TTC549 (cell line): ENCODE data around the gene C3orf38.
"Not testable (repeated sequence)": the region's sequence is repeated elsewhere in the genome, so short reads cannot be mapped to it uniquely, and the experiment has no call there.

ENCODE experiments used
- FAIRE-seq: peaks from 2 replicates; lab custom pipeline; 2012; peaks lifted over from hg19 to GRCh38; lab: Jason Lieb, UNC

Gene C3orf38

DNA sequence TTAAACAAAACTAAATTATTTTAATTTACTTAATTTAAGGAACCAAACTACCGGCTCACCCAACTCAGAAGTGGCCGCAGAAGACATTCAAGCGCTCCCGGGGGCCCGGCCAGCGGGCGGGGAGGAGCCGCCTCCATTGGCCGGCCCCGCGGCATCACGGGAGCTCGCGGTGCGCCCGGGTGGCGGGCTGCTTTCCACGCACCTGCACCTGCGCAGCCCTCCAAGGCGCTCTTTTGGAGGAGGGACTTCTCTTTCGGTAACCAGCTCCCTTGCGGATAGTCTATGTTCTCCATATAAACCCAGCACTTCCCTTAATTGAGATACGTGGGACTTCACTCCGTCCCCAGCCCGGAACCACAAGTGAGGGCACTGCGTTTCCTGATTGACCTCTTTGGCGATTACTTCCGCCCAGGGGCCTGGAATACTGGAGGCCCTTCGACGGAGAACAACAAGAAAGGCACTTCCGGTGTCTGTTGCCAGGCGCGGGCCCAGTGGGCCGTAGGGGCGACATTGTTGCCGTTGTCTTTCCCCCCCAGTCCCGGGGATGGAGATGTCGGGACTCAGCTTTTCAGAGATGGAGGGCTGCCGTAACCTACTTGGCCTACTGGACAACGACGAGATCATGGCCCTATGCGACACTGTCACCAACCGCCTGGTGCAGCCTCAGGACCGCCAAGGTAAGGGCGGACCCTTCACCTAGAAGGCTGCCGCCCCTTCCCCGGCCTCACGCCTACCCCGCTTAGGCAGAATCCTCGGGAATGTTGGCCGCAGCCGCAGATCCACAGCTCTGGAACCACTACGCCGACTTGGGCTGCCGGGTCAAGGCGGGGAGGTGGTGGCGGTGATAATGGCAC, at the start of gene C3orf38:
Gene C3orf38 (plus strand): TSS at position 451 of the 854 bp plus-strand sequence. CDS start 94 bp downstream, at position 545.
- no peak for FAIRE-seq

DNA sequence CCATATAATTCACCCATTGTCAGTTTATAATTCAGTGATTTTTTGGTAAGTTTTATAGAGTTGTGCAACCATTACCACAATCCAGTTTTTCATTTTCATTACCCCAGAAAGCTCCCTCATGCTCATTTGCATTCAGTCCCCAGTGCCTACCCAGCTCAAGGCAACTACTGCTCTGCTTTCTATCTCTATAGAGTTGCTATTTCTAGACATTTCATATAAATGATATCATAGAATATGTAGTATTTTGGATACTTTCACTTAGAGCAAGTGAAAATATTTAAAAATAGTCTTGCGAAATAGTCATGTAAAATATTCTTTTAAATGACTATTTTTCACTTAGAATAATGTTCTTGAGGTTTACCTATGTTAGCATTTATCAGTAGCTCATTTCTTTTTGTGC, 48.6 kb upstream of the C3orf38 start:
- FAIRE-seq, result no peak

DNA sequence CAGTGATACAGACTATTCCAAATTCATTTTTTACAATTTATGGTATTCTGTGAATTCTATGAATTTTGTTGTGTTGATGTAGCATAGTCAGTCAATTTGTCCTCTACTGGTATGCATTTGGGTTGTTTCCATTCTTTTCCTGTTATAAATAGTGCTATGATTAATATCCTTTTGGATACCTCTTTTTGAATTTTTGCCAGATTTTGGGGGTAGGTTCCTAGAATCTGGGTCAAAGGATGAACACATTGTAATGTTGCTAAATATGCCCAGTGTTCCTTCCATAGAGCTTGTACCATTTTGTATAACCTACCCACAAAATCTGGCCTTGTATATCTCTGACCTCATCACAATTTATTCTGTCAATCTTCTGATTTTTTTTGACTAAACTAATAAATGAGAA, 44.4 kb upstream of the C3orf38 start:
- no peak for FAIRE-seq

DNA sequence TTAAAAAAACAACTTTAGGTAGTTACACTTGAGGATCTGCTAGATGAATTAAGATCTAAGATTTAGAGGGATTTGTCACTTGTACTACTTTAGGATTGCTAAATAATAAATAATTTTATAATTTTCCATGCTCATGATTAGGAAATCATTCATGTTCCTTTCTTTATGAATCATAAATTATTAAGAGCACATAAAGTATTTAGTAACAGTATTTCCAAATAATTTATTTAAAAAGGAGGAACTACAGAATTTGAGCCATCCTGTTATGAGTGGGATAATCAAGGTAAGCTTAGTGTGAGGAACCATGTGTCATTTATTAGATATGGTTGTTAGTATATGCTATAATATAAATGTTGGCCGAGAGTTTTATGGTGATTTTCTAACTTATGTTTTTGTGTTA, 37.5 kb upstream of the C3orf38 start:
- FAIRE-seq, result no peak

DNA sequence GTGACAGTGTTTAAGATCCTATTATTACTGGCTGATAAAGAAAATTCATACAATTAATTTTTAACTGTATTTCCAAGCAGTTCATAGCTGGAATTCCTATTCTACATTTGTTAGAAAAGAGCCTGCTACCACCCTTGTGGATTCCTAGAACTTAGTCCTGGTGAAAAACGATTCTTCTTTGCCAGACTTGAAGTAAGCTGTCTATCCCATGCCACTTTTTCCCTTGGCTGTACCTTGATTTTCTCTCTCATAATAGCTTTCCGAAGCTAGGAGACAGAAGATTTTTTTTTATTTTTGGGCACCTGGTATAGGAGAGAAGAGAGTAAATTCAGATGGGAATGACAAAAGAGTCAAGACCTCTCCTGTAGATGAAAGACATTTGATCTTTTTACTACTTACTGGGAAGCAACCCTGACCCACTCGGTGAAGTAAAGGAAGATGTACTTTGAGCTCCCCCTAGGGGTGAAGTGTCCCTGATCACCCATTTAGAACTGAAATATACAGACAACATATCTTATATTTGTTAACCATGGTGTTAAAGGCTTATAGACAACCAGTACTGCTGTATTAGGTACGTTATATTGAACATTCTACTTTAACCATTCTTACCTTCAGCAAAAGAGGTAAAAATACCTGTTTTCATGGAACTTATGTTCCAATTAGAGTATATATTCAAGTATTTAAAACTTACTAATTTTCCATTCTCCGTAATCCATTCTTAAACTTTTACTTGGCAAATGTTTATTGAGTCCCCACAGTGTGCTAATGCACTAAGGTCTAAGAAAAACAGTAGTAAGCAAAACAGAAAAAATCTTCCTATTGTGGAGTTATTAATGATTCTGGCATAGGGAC, 36.2 kb upstream of the C3orf38 start:
- peak; percentile 93 for FAIRE-seq

DNA sequence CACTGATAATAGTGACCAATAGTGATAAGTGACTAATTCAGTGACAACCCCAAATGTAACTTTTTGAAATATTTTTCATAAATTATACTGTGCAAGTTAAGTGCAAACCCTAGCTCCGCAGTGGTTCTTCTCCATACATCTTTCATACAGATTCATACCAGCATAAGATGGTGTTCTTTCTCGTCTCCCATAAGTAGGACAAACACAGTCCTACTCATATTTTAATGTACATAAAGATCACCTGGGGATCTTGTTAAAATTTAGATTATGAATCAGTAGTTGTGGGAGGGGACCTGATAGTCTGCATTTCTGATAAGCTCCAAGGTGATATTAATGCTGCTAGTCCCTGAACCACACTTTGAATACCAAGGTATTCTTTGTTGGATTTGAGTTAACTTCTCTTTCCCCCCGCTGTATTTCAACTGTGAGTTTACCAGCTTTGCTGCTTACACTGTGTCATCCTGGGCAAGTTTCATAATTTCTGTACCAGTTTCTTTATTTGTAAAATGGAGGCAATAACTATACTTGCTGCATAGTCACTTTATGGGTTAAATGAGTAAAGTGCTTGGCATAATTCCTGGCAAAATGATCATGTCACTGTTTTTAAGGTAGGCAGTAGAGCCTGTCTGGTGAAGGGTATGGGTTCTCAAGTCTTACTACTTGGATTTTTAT, 34.7 kb upstream of the C3orf38 start:
- no peak for FAIRE-seq

DNA sequence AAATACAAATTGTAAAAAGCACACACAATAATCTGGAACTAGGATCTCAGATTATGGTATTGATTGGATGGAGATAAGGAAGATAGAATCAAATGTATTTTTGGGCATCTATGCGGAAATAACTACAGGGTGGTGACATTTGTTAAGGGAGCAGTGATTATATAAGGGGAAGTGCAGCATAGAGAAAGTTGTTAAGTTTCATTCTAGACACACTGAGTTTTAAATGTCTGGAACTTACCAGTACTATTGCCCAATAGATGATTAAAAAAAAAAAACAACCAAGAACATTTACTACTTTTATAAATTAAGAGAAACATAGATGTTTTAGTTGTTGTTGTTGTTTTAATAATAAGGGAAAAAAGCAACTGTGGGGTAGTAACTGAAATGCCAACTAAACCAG, 32.1 kb upstream of the C3orf38 start:
- no peak for FAIRE-seq

DNA sequence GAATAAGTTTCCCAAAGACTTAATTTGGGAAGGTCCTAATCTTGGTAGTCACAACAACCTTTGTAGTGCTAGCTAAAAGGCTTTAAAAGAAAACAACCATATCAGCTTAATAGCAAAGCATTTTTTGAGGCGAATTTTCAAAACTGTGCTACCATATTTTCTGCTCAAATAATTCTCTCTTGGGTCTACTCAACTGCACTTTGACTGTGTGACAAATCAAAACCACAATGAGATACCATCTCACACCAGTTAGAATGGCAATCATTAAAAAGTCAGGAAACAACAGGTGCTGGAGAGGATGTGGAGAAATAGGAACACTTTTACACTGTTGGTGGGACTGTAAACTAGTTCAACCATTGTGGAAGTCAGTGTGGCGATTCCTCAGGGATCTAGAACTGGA, 31.2 kb upstream of the C3orf38 start:
- FAIRE-seq, result not testable (repeated sequence)

DNA sequence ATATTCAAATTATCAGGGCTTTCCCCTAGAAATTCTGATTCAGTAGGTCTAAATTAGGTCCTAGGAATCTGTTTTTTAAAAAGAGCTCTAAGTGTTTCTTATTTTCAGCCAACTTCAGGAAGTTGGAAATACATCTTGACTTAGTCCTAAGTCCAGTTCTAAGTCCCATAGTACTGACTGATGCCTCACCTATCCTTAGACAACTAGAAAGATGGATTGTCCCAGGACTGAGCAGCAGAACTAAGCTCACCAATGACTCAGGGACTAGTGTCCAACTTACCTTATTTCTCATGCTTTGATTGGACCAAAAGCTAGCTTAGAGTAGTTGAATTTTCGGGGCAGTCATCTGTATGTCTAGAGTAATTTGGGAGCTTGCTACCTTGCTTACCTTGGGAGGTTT, 26.2 kb upstream of the C3orf38 start:
- no peak for FAIRE-seq

DNA sequence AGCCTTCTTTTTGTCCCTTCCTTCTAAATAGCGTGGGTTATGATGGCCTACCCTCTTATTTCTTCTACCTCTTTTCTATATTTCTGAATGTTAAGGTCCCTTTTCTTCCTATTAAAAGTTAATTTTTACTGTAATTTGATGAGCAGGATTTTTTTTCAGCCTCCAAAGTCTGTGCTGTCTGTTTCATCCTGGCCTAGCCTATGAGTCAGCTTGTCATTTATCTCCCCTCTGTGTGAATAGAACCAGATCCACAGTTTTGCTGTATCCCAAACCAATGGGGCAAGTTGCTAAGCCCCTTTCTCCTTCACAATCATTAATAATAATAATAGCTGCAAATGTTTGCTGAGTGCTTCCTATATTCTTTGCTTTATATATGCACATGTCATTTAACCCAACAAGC, 18.1 kb upstream of the C3orf38 start:
- no peak for FAIRE-seq

DNA sequence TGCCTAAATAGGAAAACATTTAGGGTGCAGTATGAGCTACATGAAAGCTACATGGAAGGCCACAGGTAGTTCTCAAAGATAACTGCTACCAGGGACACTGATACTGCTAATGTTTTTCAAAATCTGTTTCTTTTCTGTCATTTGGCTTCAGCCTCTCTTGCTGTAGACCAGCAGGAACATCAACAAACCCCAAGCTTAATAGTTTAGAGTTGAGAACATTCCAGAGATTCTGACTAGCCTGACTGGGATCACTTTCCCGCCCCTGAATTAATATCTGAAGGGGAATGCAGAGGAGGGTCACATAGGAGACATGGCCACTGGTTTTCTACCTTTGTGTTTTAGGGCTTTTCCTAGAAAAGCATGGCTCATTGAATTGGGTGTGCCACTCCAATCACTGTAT, 16.9 kb upstream of the C3orf38 start:
- no peak for FAIRE-seq

DNA sequence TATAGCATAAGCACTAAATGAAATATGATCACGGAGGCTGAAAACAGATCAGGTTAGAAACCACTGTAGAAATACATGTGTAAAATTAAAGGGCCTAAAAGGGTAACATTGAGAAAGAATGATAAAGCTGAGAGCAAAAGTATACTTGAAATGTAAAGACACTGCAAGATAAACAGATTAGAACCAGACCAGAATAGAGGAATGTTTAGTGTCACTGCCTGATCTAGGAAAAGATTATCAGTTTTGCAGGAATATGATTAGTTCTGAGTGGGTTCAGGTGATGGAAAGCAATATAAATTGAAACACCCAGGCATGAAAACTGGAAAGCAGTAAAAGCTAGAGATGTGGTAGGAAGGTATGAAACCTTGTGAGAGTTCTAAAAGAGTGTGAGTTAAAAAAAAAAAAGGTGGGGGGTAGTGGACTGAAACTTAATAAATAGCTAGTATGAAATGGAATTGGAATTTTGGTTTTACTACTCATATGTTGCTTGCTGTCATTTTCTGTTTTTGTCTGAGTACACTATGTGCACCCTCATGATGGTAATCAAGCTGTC, 16.0 kb upstream of the C3orf38 start:
- FAIRE-seq, result no peak

DNA sequence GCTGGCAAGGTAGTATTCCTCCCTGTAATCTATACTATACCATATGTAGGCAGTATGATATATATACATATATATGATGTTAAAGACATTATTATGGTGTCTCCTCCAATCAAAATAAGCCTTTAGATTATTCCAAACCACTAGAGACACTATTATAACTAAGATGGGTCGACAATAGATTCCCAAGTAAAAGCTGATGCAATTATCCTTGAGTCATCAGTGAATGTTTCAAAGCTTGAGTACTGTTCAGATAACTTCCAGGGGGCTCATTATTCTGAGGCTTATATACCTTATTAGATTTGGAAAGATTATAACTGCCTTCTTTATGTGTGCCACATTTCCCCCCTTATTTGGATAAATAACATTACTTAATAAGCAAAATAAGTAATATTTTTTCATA, 11.9 kb upstream of the C3orf38 start:
- FAIRE-seq, result no peak

DNA sequence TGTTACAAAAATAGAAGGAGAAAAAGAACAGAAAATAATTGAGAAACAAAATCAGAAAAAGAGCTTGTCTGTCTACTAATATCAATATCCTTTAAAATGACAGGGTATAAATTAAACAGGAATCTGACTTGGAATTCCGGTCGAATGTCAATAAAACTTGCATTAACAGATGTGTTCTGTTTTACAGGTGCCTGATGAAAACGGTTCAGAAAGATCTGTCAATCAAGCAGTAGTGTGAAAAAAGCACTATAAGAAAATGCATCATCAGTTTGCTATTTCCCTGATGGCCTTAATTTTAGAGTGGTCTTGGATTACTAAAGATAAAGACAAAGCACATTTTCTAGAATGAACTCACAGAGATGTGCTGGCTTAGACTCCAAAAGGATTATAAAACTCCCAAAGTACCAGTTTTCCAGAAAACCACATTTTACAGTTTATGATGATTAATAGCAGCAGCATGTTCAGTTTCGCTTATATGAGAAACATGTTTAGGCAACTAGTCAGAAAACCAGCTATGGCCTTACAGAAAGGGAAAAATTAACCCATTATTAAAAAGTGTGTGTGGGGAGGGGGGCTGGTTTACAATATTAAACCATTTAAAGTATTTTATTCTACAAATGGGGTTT, 8.2 kb upstream of the C3orf38 start:
- FAIRE-seq, result no peak

DNA sequence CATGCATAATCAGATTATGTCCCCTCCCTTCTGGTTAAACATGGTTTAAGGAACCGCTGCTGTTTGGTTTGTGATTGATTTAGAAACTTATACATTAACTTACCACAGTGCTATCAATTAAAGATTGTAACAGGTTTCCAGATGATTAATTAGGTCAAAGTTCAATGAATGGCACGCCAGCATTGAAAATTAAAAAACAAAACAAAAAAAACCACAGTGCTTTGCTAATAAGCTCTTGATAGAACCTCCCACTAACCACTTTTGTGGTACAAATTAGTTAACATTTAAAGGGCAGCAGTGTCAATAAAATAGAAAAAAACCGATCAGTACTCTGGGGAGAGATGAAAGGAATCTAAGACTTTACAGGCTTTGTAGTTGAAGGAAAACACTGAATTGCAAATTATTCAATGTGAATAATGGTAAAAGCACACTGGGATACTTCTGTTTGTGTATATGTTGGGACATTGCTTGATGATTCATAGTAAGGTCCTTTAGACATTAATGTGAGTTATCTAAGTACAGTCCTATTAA, 7.6 kb upstream of the C3orf38 start:
- no peak for FAIRE-seq

DNA sequence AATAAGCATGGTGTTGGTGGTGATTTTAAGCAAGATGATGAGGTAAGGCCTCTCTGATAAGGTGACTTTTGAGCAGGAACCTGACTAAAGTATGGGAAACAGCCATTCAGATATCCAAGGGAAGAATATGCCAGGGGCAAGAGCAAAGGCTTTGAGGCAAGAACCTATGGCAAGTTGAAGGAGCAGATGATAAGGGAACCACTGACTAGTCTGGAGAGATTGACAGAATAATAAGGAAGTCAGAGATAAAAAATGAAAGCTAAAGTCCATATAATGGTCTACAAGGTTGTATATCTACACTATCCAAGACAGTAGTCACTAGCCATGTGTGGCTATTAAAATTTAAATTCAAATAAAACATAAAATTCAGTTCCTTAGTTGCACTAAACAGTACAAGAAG, 2.5 kb upstream of the C3orf38 start:
- FAIRE-seq, result no peak

DNA sequence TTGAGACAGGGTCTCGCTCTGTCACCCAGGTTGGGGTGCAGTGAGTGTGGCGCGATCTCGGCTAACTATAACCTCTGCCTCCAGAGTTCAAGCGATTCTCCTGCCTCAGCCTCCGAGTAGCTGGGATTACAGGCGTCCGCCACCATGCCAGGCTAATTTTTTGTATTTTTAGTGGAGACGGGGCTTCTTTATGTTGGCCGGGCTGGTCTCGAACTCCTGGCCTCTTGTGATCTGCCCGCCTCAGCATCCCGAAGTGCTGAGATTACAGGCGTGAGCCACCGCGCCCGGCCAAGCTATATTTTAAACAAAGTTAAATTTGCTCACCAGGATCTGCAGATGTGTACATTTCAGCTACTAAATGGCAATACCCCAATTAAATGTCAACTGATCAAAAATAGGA, 1.1 kb upstream of the C3orf38 start:
- no peak for FAIRE-seq

DNA sequence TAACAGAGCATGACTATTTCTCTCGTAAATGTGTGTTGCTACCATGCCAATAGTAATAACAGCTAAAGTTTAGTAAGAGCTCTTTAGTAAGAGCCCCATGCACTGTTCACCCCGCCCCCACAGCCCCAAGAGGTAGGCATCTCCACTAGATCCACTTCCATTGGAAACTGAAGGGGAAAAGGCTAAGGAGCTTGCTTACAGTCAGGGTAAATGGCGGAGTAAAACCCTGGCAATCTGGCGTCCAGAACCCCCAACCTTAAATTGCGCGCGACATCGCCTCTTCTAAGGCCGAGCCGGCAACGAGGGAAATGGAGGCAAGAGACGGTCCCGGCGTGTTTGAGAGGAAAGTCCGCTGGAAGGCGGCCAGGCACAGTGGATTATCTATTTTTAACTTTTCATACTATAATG, 654 bp upstream of the C3orf38 start:
- no peak for FAIRE-seq

DNA sequence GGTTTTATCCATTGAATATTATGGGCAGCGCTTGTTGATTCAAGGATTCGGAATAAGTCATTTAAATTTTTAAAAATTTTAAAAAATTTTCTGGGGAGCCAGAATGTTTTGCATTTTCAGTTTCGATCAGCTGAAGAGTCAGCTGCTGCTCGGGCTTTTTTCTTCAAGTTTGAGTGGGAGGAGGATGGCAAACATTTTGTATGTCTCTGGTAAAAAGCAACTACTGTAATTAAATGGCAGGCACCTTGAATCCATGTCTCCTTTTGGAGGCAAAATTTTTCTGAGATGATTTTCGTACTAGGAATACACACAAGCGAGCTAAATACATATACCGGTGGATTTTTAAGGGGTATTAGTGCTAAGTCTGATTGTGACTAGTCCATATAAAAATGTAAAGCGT, 612 bp downstream of the C3orf38 start:
- no peak for FAIRE-seq

DNA sequence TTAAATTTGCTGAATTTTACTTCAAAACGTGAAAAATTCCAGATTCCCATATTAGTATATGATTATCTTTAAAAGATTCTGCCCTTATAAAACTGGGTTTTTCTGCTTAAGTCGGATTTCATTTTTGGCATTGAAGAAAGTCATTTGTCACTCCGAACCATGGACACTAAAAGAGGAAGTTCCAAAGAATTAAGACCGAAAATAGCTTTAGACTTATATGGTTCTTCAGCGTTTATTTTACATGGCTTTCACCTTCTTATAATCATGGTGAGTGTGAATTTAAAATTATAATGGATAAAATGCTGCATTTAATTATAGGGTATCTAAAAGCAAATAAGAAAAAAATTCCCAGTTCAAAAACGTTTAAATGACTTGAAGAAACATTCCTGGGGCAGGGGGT, 1.0 kb downstream of the C3orf38 start:
- no peak for FAIRE-seq

DNA sequence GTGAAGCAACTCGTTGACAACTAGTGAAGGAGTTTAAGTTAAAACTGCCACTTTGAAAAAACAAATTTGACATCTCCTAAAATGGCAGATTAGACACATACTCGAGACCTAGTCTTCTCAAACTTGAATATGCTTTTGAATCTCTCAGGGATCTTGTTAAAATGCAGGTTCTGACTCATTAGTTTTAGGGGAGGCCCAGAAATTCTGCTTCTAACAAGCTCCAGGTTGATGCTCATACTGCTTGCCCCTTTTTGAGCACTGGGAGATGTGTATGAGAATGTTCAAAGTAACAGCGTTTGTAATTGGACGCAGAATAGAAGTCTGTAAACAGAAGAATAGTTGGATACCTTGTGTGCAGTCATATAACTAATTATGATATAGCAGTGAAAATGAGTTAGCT, 1.6 kb downstream of the C3orf38 start:
- no peak for FAIRE-seq

DNA sequence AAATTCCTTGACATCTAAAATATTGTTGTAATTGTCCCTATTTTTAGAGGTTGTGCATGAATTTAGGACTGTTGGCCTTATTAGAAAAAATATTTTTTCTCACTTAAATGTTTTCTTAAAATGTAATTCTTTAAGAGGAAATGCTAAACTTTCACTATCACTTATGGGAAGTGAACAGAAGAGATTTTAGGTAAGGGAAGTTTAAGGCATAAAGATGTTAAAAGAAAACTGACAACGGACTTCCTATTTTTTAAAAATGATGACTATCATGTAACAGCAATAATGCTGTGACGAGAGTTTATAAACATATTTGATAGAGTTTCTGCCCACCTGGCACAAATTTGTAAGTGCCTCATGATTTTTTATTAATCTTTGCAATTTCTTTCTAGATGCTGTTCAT, 3.1 kb downstream of the C3orf38 start:
- no peak for FAIRE-seq
